Endothelial cell of umbilical vein (primary cell): ENCODE data around the gene TBX15.

Source experiments
- EZH2 ChIP-seq: IDR thresholded peaks from 2 replicates; pipeline ENCODE4 v1.6.1; 2012; ENCODE audit warnings: borderline replicate concordance, low read depth, mild to moderate bottlenecking, moderate library complexity, low read length, inconsistent platforms; ENCODE audit not compliant: severe bottlenecking
- FOS ChIP-seq: IDR thresholded peaks from 2 replicates; pipeline ENCODE4 v1.6.1; 2011; ENCODE audit warnings: mild to moderate bottlenecking, low read length, moderate library complexity, borderline replicate concordance; ENCODE audit not compliant: insufficient read depth
- MYC ChIP-seq: IDR thresholded peaks from one replicate; pipeline ENCODE4 v1.6.1; 2011; ENCODE audit warnings: mild to moderate bottlenecking, low read depth, low read length
- POLR2A ChIP-seq: IDR thresholded peaks from 2 replicates; pipeline ENCODE4 v1.6.1; 2012; ENCODE audit warnings: low read depth, mild to moderate bottlenecking, control low read depth, low read length
- POLR2AphosphoS5 ChIP-seq: IDR thresholded peaks from 2 replicates; pipeline ENCODE4 v1.6.1; 2012; ENCODE audit warnings: low read depth, mild to moderate bottlenecking, control low read depth, low read length, moderate library complexity; ENCODE audit not compliant: insufficient read depth
- TF ChIP-seq, protein P1 (sequence below), 2 donors: IDR thresholded peaks; 1 replicate in 1 of 2; 2 replicates in 1 of 2; pipeline ENCODE4 v1.5.1; 2011; ENCODE audit warnings: low read length in 2 of 2, mild to moderate bottlenecking in 2 of 2, moderate library complexity in 2 of 2, control low read depth in 1 of 2, inconsistent platforms in 1 of 2, low read depth in 1 of 2; ENCODE audit not compliant: insufficient read depth in 1 of 2; ENCODE audit errors: extremely low read depth in 1 of 2
- TF ChIP-seq, protein P2 (sequence below): IDR thresholded peaks from 2 replicates; pipeline ENCODE4 v1.6.1; 2011; ENCODE audit not compliant: insufficient read depth, insufficient read length

DNA sequence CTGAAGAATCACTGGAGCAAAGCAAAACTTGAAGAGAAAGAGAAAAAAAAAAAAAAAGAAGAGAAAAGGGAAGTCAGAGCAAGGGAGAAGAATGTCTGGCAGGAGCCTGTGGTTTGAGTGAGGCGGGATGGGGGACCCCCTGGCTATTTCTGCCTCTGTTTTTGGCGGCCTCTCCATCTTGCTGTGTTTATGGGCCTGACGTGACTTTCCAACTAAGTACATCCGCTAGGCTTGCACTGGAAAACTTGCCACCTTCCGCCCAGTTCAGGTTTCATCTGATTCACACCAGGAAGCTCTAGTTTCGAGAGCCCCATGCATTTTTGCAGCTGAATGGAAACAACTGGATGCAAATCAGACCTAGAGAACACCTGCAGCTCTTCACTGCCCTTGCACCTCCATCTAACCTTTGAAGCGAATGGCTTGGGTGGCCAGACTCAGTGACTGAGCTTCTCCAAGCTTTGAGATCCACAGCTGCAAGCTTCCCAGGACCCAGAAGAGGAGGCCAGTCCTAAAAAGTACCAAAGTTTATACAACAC is 28.0 kb downstream of the TBX15 start:
- TF ChIP-seq, protein P1, sequence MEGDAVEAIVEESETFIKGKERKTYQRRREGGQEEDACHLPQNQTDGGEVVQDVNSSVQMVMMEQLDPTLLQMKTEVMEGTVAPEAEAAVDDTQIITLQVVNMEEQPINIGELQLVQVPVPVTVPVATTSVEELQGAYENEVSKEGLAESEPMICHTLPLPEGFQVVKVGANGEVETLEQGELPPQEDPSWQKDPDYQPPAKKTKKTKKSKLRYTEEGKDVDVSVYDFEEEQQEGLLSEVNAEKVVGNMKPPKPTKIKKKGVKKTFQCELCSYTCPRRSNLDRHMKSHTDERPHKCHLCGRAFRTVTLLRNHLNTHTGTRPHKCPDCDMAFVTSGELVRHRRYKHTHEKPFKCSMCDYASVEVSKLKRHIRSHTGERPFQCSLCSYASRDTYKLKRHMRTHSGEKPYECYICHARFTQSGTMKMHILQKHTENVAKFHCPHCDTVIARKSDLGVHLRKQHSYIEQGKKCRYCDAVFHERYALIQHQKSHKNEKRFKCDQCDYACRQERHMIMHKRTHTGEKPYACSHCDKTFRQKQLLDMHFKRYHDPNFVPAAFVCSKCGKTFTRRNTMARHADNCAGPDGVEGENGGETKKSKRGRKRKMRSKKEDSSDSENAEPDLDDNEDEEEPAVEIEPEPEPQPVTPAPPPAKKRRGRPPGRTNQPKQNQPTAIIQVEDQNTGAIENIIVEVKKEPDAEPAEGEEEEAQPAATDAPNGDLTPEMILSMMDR (IDR thresholded peaks at IDR 0.05; ENCODE audit: extremely low read depth in 1 of 2, insufficient read depth in 1 of 2, low read depth in 1 of 2, low read length in 2 of 2): no peak
- no peak for TF ChIP-seq POLR2A
- TF ChIP-seq POLR2AphosphoS5: no peak
- TF ChIP-seq, protein P2, sequence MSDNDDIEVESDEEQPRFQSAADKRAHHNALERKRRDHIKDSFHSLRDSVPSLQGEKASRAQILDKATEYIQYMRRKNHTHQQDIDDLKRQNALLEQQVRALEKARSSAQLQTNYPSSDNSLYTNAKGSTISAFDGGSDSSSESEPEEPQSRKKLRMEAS: no peak
- no peak for TF ChIP-seq FOS
- TF ChIP-seq EZH2: no peak
- TF ChIP-seq MYC: no peak
